Keratinocyte (primary cell): ENCODE data around the gene STMND1.

Experiments
- CTCF ChIP-seq, 3 experiments: IDR thresholded peaks in 1 of 3; conservative IDR thresholded peaks in 1 of 3; optimal IDR thresholded peaks in 1 of 3; 2 replicates in 2 of 3; 3 replicates in 1 of 3; pipeline versions ENCODE3 to v1.5.1; 2011; ENCODE audit warnings: low read length in 3 of 3, mild to moderate bottlenecking in 3 of 3, moderate library complexity in 2 of 3, control low read depth in 1 of 3, inconsistent platforms in 1 of 3; ENCODE audit not compliant: insufficient read depth in 2 of 3; ENCODE audit errors: extremely low read depth in 1 of 3
- EZH2 ChIP-seq: IDR thresholded peaks from one replicate; pipeline ENCODE4 v1.6.1; 2012; ENCODE audit warnings: inconsistent platforms, mild to moderate bottlenecking, low read length, moderate library complexity

- TF ChIP-seq CTCF (optimal IDR thresholded peaks at IDR 0.05 in 1 of 3, IDR thresholded peaks at IDR 0.05 in 1 of 3, conservative IDR thresholded peaks at IDR 0.05 in 1 of 3; ENCODE audit: extremely low read depth in 1 of 3, insufficient read depth in 2 of 3, low read length in 3 of 3) = no peak
- TF ChIP-seq EZH2 = no peak
Observed at GRCh38 chr6:17179530-17180073, 77.8 kb downstream of the STMND1 start.
